ENCODE measurements around the gene CDKAL1. TPM values are rescaled to one million over a fixed set of nuclear protein-coding genes. Genes with fewer than 3 reads are reported as not detected.

Gene CDKAL1
- total and polyA plus RNA-seq, 2 donors (not counting 3 experiments of a cell fraction or from before 2014, with no cell fraction given) = 6.1 to 20.5 TPM

- TF ChIP-seq CTCF (IDR thresholded peaks at IDR 0.05; ENCODE audit: extremely low read depth in 1 of 2, insufficient read depth in 1 of 2, low read depth in 1 of 2, low read length in 2 of 2) = no peak
- TF ChIP-seq FOS (IDR thresholded peaks at IDR 0.05; ENCODE audit: borderline replicate concordance, insufficient read depth, low read length) = no peak
- TF ChIP-seq POLR2A (IDR thresholded peaks at IDR 0.05; ENCODE audit: low read depth, low read length) = no peak
- TF ChIP-seq GATA2 (IDR thresholded peaks at IDR 0.05; ENCODE audit: insufficient read depth, insufficient read length, low read depth, low read length) = no peak
- TF ChIP-seq MYC (IDR thresholded peaks at IDR 0.05; ENCODE audit: low read depth, low read length) = no peak
- TF ChIP-seq JUN (IDR thresholded peaks at IDR 0.05; ENCODE audit: borderline replicate concordance, insufficient read depth, insufficient read length, low read depth) = no peak
- TF ChIP-seq, protein P1, sequence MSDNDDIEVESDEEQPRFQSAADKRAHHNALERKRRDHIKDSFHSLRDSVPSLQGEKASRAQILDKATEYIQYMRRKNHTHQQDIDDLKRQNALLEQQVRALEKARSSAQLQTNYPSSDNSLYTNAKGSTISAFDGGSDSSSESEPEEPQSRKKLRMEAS (IDR thresholded peaks at IDR 0.05; ENCODE audit: insufficient read depth, insufficient read length) = no peak
- TF ChIP-seq EZH2 (IDR thresholded peaks at IDR 0.05; ENCODE audit: borderline replicate concordance, low read depth, low read length, severe bottlenecking) = no peak
- TF ChIP-seq POLR2AphosphoS5 (IDR thresholded peaks at IDR 0.05; ENCODE audit: insufficient read depth, low read depth, low read length) = no peak
- no peaks in the 10 kb centered on the region for H3K9me3 ChIP-seq (replicated peaks; ENCODE audit: control insufficient read depth, insufficient read depth, low read length)
- H3K79me2 ChIP-seq (ENCODE audit: control insufficient read depth, insufficient read depth, low read length) = no peaks in the 10 kb centered on the region
- no peak overlapping the region for H3K27ac ChIP-seq (ENCODE audit: insufficient read depth, low read depth, low read length)
- H4K20me1 ChIP-seq (replicated peaks; ENCODE audit: control insufficient read depth, extremely low read depth, insufficient read depth, low read length) = no peaks in the 10 kb centered on the region
- ChIA-PET CTCF (no interaction called here), POLR2A (no interaction called here)
- FAIRE-seq (no peak), DNase-seq (ENCODE audit: low read depth, low spot score) (no peak)
- H2AFZ ChIP-seq (ENCODE audit: low read depth, low read length) = no peak overlapping the region
- intact Hi-C loops (cut with micrococcal nuclease) (no loop called here), dilution Hi-C loops (cut with MboI; ENCODE audit: extremely low pct_ligation_motif_present, low sequenced_read_pairs) (no loop called here)
- no peaks in the 10 kb centered on the region for H3K9me1 ChIP-seq (replicated peaks; ENCODE audit: control insufficient read depth, extremely low read depth, insufficient read depth, low read length)
- H3K9ac ChIP-seq (replicated peaks; ENCODE audit: extremely low read depth, insufficient read depth, low read length) = no peak overlapping the region
- peaks cover 2% of the 10 kb centered on the region for H3K4me1 ChIP-seq (ENCODE audit: control insufficient read depth, extremely low read depth, insufficient read depth, low read length)
- BruUV-seq (replicated peaks) = no TSS peak
- no peaks in the 10 kb centered on the region for H3K36me3 ChIP-seq (ENCODE audit: control insufficient read depth in 2 of 2, extremely low read depth in 1 of 2, insufficient read depth in 2 of 2, low read length in 2 of 2)
- H3K4me2 ChIP-seq (ENCODE audit: insufficient read depth, low read length) = no peak overlapping the region
- no peak overlapping the region for H3K4me3 ChIP-seq (replicated peaks in 1 of 3; ENCODE audit: insufficient read depth in 1 of 3, low read depth in 1 of 3, low read length in 3 of 3)
- H3K27me3 ChIP-seq (ENCODE audit: control insufficient read depth in 2 of 2, insufficient read depth in 2 of 2, low read length in 2 of 2) = no peaks in the 10 kb centered on the region
These were observed 311.3 kb downstream of the CDKAL1 start for GRCh38 chr6:20845592-20845991.
